SH-SY5Y (cell line): ENCODE data around the gene CAMTA1.

Experiments used
- GATA2 ChIP-seq: IDR thresholded peaks from 2 replicates; pipeline ENCODE4 v1.6.1; 2011; ENCODE audit warnings: mild to moderate bottlenecking, low read depth, low read length
- GATA3 ChIP-seq: IDR thresholded peaks from 2 replicates; pipeline ENCODE4 v1.6.1; 2011; ENCODE audit warnings: low read depth, mild to moderate bottlenecking, low read length, moderate library complexity

- TF ChIP-seq GATA2 (no peak), GATA3 (no peak)
Measured at GRCh38 chr1:7255303-7256058, 470.2 kb downstream of the CAMTA1 start.
